Skeletal muscle satellite cell (primary cell): ENCODE results near the gene SSH3.

ENCODE experiments used
- H3K27me3 ChIP-seq: 2 replicates; pipeline ENCODE4 v1.7.0; 2013; ENCODE audit warnings: low read length; ENCODE audit not compliant: control insufficient read depth, insufficient read depth
- H3K36me3 ChIP-seq: 2 replicates; pipeline ENCODE4 v1.7.0; 2013; ENCODE audit warnings: mild to moderate bottlenecking, control low read depth, low read length; ENCODE audit not compliant: insufficient read depth
- H3K4me1 ChIP-seq: 2 replicates; pipeline ENCODE4 v1.7.0; 2013; ENCODE audit warnings: low read length; ENCODE audit not compliant: control insufficient read depth, insufficient read depth
- H3K4me2 ChIP-seq: 2 replicates; pipeline ENCODE4 v1.7.0; 2013; ENCODE audit warnings: mild to moderate bottlenecking, low read length
- H3K4me3 ChIP-seq: 2 replicates; pipeline ENCODE4 v1.7.0; 2013; ENCODE audit warnings: low read length
- H3K9ac ChIP-seq: 2 replicates; pipeline ENCODE4 v1.7.0; 2013; ENCODE audit warnings: mild to moderate bottlenecking, low read depth, low read length, moderate library complexity
- H3K9me3 ChIP-seq: replicated peaks from 2 replicates; pipeline ENCODE4 v1.7.0; 2013; ENCODE audit warnings: mild to moderate bottlenecking, control low read depth, low read length

SSH3 gene

DNA sequence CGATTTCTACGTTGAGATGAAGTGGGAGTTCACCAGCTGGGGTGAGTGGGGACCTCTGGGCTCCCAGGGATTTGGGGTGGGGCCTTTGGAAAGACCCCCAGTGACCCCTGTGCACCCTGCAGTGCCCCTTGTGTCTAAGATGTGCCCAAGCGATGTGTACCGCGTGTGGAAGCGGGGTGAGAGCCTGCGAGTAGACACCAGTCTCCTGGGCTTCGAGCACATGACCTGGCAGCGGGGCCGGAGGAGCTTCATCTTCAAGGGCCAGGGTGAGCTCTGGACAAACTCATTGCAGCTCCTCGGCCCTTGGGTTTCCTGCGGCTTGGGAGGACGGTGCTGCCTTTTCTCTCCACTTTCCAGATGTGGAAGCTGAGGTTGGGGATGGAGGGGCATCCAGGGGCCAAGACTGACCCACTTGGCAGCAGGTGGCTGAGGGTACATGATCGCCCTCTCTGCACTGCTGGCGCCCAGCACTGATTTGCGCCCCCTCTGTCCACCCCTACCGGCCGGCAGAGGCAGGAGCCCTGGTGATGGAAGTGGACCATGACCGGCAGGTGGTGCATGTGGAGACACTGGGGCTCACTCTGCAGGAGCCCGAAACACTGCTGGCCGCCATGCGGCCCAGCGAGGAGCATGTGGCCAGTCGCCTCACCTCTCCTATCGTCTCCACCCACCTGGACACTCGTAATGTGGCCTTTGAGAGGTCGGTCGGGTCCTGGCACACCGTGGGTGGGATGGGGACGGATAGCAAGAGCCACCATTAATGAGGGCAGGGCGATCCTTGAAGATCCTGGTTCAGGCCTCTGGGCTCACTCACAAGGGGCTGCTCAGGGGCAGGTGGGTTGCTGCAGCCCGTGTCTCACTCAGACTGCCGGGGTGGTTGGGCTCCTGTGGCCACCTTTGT lies 11.6 kb upstream of the SSH3 start:
- Histone ChIP-seq H3K27me3 (no peaks in the 10 kb centered on the region), H3K4me3 (no peak overlapping the region), H3K9me3 (peaks cover 5% of the 10 kb centered on the region), H3K4me1 (peaks cover 37% of the 10 kb centered on the region), H3K9ac (no peak overlapping the region), H3K4me2 (no peak overlapping the region), H3K36me3 (peaks cover 49% of the 10 kb centered on the region)

DNA sequence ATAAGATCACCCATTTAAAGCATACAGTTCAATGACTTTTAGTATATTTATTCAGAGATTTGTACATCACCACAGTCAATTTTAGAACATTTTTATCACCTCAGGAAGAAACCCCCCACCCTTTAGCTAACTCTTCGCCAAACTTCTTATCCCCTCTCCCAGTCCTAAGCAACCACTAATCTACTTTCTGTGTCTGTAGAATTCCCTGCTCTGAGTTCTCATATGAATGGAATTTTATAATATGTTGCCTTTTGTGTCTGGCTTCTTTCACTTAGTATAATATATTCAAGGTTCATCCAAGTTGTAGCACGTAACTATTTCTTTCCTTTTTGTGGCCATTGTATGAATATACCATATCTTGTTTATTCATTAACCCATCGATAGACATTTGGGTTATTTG lies 10.7 kb upstream of the SSH3 start:
- Histone ChIP-seq H3K9me3 (peaks cover 5% of the 10 kb centered on the region), H3K36me3 (peaks cover 48% of the 10 kb centered on the region), H3K4me2 (peak overlapping the region; percentile 2), H3K9ac (no peak overlapping the region), H3K4me3 (no peak overlapping the region), H3K27me3 (no peaks in the 10 kb centered on the region), H3K4me1 (peaks cover 34% of the 10 kb centered on the region)

DNA sequence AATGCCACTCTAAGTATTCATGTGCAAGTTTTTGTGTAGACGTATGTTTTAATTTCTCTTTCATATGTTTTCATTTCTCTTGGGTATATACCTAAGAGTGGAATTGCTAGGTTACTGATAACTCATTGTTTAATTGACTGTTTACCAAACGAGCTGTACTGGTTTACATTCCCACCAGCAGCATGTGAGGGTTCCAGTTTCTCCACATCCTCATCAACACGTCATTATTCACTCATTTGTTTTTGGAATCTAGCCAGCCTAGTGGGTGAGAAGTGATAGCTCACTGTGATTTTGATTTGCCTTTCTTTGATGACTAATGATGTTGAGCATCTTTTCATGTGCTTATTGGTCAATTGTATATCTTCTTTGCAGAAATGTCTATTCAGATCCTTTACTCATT lies 10.2 kb upstream of the SSH3 start:
- Histone ChIP-seq H3K4me1 (peaks cover 30% of the 10 kb centered on the region), H3K36me3 (peaks cover 52% of the 10 kb centered on the region), H3K27me3 (no peaks in the 10 kb centered on the region), H3K4me2 (peak overlapping the region; percentile 2), H3K4me3 (no peak overlapping the region), H3K9ac (no peak overlapping the region), H3K9me3 (peaks cover 5% of the 10 kb centered on the region)

DNA sequence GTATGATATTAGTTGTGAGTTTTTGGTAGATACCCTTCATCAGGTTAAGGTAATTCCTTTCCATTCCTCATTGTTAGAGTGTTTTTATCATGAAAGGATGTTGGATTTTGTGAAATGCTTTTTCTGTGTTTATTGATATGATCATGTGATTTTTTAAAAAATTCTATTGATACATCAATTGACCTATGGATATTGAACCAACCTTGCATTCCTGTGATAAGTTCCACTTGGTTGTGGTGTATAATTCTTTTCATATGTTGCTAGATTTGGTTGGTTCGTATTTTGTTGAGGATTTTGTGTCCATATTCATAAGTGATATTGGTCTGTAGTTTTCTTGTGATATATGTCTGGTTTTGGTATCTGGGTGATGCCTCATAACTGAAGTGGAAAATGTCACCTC lies 7.5 kb upstream of the SSH3 start:
- Histone ChIP-seq H3K4me2 (no peak overlapping the region), H3K4me1 (peaks cover 15% of the 10 kb centered on the region), H3K4me3 (no peak overlapping the region), H3K27me3 (no peaks in the 10 kb centered on the region), H3K36me3 (peaks cover 74% of the 10 kb centered on the region), H3K9ac (no peak overlapping the region), H3K9me3 (peaks cover 5% of the 10 kb centered on the region)

DNA sequence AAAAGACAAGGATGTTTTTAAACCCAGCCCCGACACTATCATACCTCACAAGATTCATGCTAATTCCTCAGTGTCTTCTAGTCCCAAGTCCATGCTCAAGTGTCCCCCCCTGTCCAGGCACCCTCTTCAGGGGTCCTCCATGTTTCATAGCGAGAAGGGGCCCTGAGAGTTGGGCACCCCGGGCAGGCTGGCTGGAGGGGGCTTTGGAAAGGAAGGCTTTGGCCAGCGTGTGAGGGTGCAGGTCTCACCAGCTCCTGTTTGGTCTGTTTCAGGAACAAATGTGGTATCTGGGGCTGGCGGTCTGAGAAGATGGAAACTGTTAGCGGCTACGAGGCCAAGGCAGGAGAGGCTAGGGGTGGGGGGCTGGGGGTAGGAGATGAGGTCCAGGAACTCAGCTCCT lies 4.5 kb upstream of the SSH3 start:
- peaks cover 5% of the 10 kb centered on the region for H3K9me3 ChIP-seq
- no peak overlapping the region for H3K4me3 ChIP-seq
- peaks cover 70% of the 10 kb centered on the region for H3K36me3 ChIP-seq
- H3K9ac ChIP-seq = no peak overlapping the region
- no peak overlapping the region for H3K4me2 ChIP-seq
- no peaks in the 10 kb centered on the region for H3K27me3 ChIP-seq
- peaks cover 18% of the 10 kb centered on the region for H3K4me1 ChIP-seq

DNA sequence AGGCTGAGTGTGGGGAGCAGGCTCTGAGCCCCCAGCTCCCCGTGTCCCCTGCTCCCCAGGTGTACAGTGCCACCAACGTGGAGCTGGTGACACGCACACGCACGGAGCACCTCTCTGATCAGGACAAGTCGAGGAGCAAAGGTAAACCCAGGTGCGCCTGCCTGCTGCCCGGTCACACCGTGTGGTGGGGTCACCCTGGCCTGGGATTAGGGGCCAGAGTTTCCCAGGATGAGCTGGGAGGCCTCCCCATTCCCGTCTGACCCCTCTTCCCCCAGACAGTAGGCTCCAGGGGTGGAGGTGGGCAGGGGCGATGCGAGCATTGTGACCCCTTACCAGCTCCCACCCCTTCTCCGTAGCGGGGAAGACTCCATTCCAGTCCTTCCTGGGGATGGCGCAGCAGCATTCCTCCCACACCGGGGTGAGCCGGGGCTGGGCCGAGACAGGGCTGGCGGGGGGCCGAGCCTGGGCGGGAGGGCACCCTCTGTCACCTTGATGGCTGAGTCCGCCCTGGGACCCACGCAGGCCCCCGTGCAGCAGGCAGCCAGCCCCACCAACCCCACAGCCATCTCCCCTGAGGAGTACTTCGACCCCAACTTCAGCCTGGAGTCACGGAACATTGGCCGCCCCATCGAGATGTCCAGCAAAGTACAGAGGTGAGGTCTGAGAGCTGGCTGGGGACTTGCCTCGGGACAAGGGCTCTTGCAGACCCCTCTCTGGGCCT lies 3.7 kb upstream of the SSH3 start:
- H3K4me1 ChIP-seq = peaks cover 26% of the 10 kb centered on the region
- H3K36me3 ChIP-seq = peaks cover 64% of the 10 kb centered on the region
- no peak overlapping the region for H3K9ac ChIP-seq
- peaks cover 5% of the 10 kb centered on the region for H3K9me3 ChIP-seq
- no peak overlapping the region for H3K4me3 ChIP-seq
- H3K27me3 ChIP-seq = no peaks in the 10 kb centered on the region
- H3K4me2 ChIP-seq = no peak overlapping the region

DNA sequence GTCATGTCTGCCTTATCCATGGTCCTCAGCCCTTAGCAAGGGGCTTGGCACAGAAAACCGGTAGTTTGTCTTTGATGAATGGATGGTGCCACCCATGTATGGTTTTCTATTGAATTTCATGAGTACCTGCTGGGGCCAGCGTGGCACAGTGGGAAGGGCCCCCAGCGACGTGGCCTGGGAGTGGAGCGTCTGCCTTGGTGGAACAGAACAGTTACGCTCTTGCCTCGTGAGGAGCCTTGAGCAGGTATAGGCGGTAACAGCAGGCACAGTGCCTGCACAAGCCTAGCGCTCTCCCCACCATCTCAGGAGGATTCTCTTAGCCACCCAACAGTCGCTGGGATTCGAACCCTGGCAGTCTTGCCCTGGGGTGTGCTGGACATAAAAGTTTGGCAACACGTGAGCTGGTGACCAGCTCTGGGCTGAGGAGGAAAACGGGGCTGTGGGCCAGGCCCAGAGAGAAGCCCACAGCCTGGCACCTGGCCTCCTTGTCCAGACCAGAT lies 3.0 kb upstream of the SSH3 start:
- Histone ChIP-seq H3K4me2 (no peak overlapping the region), H3K36me3 (peaks cover 60% of the 10 kb centered on the region), H3K4me3 (no peak overlapping the region), H3K27me3 (no peaks in the 10 kb centered on the region), H3K9ac (no peak overlapping the region), H3K4me1 (peaks cover 29% of the 10 kb centered on the region), H3K9me3 (peaks cover 5% of the 10 kb centered on the region)

DNA sequence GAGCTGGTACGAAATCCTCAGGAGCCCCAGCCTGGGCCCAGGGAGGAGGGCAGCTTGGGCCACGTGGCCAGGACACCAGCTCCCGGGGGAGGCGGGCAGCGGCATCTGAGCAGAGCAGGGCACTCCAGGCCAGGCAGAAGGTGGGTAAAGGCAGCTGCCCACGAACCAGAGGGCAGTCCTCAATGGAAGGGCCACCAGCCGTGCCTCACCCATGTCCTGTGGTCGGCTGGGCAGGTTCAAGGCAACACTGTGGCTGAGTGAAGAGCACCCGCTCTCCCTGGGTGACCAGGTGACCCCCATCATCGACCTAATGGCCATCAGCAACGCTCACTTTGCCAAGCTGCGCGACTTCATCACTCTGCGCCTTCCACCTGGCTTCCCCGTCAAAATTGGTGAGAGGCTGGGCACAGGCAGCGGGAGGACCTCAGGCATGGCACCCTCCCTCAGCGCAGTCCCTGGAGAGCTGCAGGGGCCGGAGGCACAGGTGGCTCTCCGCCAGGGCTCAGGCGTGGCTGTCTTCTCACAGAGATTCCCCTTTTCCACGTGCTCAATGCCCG lies 2.5 kb upstream of the SSH3 start:
- Histone ChIP-seq H3K4me1 (peaks cover 29% of the 10 kb centered on the region), H3K4me2 (no peak overlapping the region), H3K36me3 (peaks cover 55% of the 10 kb centered on the region), H3K9ac (no peak overlapping the region), H3K9me3 (peaks cover 2% of the 10 kb centered on the region), H3K27me3 (no peaks in the 10 kb centered on the region), H3K4me3 (no peak overlapping the region)

DNA sequence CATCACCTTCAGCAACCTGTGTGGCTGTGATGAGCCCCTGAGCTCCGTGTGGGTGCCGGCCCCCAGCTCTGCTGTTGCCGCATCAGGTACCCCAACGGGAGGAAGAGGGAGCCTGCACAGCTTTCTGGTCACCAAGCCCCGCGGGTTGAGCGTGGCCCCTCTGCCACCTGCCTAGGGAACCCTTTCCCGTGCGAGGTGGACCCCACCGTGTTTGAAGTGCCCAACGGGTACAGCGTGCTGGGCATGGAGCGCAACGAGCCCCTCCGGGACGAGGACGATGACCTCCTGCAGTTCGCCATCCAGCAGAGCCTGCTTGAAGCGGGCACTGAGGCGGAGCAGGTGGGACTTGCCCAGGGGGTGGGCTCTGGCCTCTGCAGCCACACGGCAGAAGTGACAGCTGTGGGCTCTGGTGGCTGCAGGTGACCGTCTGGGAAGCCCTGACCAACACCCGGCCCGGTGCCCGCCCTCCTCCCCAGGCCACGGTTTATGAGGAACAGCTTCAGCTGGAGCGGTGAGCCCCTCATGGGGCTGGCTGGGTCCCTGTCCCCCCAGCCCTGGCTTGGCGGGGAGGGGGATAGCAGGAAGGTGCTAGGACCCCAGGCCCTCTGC lies 1.9 kb upstream of the SSH3 start:
- Histone ChIP-seq H3K4me1 (peaks cover 29% of the 10 kb centered on the region), H3K36me3 (peaks cover 50% of the 10 kb centered on the region), H3K4me3 (no peak overlapping the region), H3K4me2 (no peak overlapping the region), H3K9me3 (no peaks in the 10 kb centered on the region), H3K27me3 (no peaks in the 10 kb centered on the region), H3K9ac (no peak overlapping the region)

DNA sequence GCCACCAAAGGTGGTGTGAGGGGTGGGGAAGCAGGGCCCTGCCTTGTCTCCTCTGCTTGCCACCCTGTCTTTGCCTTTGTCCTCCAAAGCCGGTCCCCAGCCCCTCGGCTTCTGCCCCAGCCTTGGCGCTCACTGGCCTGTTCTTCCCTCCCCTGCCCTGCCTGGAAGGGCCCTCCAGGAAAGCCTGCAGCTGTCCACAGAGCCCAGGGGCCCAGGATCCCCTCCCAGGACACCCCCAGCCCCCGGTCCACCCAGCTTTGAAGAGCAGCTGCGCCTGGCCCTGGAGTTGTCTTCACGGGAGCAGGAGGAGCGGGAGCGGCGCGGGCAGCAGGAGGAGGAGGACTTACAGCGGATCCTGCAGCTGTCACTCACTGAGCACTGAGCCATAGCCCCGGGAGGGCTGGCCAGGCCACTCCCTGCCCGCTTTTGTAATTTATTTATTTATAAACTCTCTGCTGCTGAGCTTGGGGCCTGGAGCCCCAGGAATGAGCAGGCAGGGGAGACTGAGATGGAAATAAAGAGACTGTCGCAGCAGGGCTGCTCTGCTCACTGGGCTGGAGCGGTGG lies 1.3 kb upstream of the SSH3 start:
- H3K9ac ChIP-seq = peak overlapping the region; percentile 88

More for the DNA sequence above, 1.3 kb upstream of the SSH3 start:
- Histone ChIP-seq H3K4me1 (peaks cover 29% of the 10 kb centered on the region), H3K36me3 (peaks cover 47% of the 10 kb centered on the region), H3K27me3 (no peaks in the 10 kb centered on the region), H3K4me3 (no peak overlapping the region), H3K4me2 (peak overlapping the region; percentile 95), H3K9me3 (no peaks in the 10 kb centered on the region)
